Lower lobe of right lung (tissue), 2 donors: ENCODE measurements around the gene TXNL4B. TPM values are rescaled to one million over a fixed set of nuclear protein-coding genes. Genes with fewer than 3 reads are reported as not detected.

Experiments used
- ATAC-seq, 2 donors: fragments of 200-7000 bp; cut with Tn5 transposase; one replicate each; pipeline ENCODE4 v1.9.1; 2020 to 2022; ENCODE audit warnings: mild to moderate bottlenecking in 2 of 2, moderate library complexity in 2 of 2
- DNase-seq: peaks from one replicate; pipeline ENCODE4 v3.0.0-alpha.2; 2020
- H3K27ac ChIP-seq: fragments of 200-600 bp; one replicate; pipeline ENCODE4 v1.8.0; 2022
- H3K27me3 ChIP-seq: fragments of 200-600 bp; one replicate; pipeline ENCODE4 v1.8.0; 2022; ENCODE audit warnings: low read depth
- H3K36me3 ChIP-seq: fragments of 200-600 bp; one replicate; pipeline ENCODE4 v1.8.0; 2022; ENCODE audit warnings: mild to moderate bottlenecking
- H3K4me1 ChIP-seq: fragments of 200-600 bp; one replicate; pipeline ENCODE4 v1.8.0; 2022
- H3K4me3 ChIP-seq: fragments of 200-600 bp; one replicate; pipeline ENCODE4 v1.8.0; 2022; ENCODE audit warnings: mild to moderate bottlenecking
- H3K9me3 ChIP-seq: fragments of 200-600 bp; one replicate; pipeline ENCODE4 v1.8.0; 2022
- intact Hi-C: fragments of 100-400 bp; cut with DNase I; formaldehyde crosslinking; loops from one replicate; pipeline ENCODE4 v1.11.0; 2022
- total RNA-seq: library from RNA; stranded (reverse); fragmentation: NEBNext Ultra II Directional; extraction: Animal tissue kit (Norgen Biotek cat#: 25700); gene quantifications from one replicate; pipeline ENCODE4 v1.2.1, GENCODE V29; 2021
- TF ChIP-seq, protein P1 (sequence below): fragments of 200-600 bp; IDR thresholded peaks from one replicate; pipeline ENCODE4 v1.8.0; 2022; ENCODE audit warnings: antibody characterized with exemption, mild to moderate bottlenecking
- donor health status: DM: no; HTN: yes; CAD: no; lungs with severe emphysema.

TXNL4B gene
- total RNA-seq, 1 donor from 2014 or later: 14.4 TPM

DNA sequence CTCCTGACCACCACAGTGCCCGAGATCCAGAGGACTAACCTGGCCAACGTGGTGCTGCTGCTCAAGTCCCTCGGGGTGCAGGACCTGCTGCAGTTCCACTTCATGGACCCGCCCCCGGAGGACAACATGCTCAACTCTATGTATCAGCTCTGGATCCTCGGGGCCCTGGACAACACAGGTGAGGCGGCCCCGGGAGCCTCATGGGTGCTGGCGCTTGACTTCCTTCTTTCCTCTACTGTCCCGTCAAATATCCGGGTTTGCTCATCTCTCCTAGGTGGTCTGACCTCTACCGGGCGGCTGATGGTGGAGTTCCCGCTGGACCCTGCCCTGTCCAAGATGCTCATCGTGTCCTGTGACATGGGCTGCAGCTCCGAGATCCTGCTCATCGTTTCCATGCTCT lies 14.0 kb upstream of the TXNL4B start:
- ATAC-seq (no peak), DNase-seq (no peak)
- peaks cover 100% of the 10 kb centered on the region for H3K36me3 ChIP-seq
- intact Hi-C loops: no loop called here
- H3K4me3 ChIP-seq: no peak overlapping the region
- H3K4me1 ChIP-seq: no peaks in the 10 kb centered on the region
- no peaks in the 10 kb centered on the region for H3K9me3 ChIP-seq
- TF ChIP-seq, protein P1, sequence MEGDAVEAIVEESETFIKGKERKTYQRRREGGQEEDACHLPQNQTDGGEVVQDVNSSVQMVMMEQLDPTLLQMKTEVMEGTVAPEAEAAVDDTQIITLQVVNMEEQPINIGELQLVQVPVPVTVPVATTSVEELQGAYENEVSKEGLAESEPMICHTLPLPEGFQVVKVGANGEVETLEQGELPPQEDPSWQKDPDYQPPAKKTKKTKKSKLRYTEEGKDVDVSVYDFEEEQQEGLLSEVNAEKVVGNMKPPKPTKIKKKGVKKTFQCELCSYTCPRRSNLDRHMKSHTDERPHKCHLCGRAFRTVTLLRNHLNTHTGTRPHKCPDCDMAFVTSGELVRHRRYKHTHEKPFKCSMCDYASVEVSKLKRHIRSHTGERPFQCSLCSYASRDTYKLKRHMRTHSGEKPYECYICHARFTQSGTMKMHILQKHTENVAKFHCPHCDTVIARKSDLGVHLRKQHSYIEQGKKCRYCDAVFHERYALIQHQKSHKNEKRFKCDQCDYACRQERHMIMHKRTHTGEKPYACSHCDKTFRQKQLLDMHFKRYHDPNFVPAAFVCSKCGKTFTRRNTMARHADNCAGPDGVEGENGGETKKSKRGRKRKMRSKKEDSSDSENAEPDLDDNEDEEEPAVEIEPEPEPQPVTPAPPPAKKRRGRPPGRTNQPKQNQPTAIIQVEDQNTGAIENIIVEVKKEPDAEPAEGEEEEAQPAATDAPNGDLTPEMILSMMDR: no peak
- H3K27me3 ChIP-seq: no peaks in the 10 kb centered on the region
- H3K27ac ChIP-seq: no peak overlapping the region

GRCh38 chr16:72105978-72106377 lies 12.6 kb upstream of the TXNL4B start:
- ATAC-seq: no peak
- Histone ChIP-seq H3K4me3 (no peak overlapping the region), H3K27ac (no peak overlapping the region), H3K27me3 (no peaks in the 10 kb centered on the region), H3K36me3 (peaks cover 100% of the 10 kb centered on the region), H3K9me3 (no peaks in the 10 kb centered on the region), H3K4me1 (no peaks in the 10 kb centered on the region)
- DNase-seq: no peak
- TF ChIP-seq, protein P1: no peak
- intact Hi-C loops: no loop called here

GRCh38 chr16:72104905-72105304 lies 11.5 kb upstream of the TXNL4B start:
- TF ChIP-seq, protein P1: no peak
- H3K27ac ChIP-seq: no peak overlapping the region
- H3K36me3 ChIP-seq: peaks cover 100% of the 10 kb centered on the region
- intact Hi-C loops: no loop called here
- H3K27me3 ChIP-seq: no peaks in the 10 kb centered on the region
- ATAC-seq: no peak
- no peak overlapping the region for H3K4me3 ChIP-seq
- H3K4me1 ChIP-seq: no peaks in the 10 kb centered on the region
- no peaks in the 10 kb centered on the region for H3K9me3 ChIP-seq
- DNase-seq: no peak

GRCh38 chr16:72101195-72101594 lies 7.8 kb upstream of the TXNL4B start:
- peaks cover 100% of the 10 kb centered on the region for H3K36me3 ChIP-seq
- no peak overlapping the region for H3K27ac ChIP-seq
- intact Hi-C loops: no loop called here
- H3K4me1 ChIP-seq: no peaks in the 10 kb centered on the region
- DNase-seq (no peak), ATAC-seq (no peak)
- H3K27me3 ChIP-seq: no peaks in the 10 kb centered on the region
- TF ChIP-seq, protein P1: no peak
- no peak overlapping the region for H3K4me3 ChIP-seq
- H3K9me3 ChIP-seq: no peaks in the 10 kb centered on the region

- H3K9me3 ChIP-seq: no peaks in the 10 kb centered on the region
- H3K27ac ChIP-seq: no peak overlapping the region
- H3K4me1 ChIP-seq: peaks cover 12% of the 10 kb centered on the region
- H3K27me3 ChIP-seq: no peaks in the 10 kb centered on the region
- DNase-seq (no peak), ATAC-seq (peak; percentile 81 to 86)
- TF ChIP-seq, protein P1: peak; percentile 53
- no peak overlapping the region for H3K4me3 ChIP-seq
- peaks cover 85% of the 10 kb centered on the region for H3K36me3 ChIP-seq
- intact Hi-C loops: no loop called here
These were observed 6.0 kb upstream of the TXNL4B start for GRCh38 chr16:72099377-72099818.

GRCh38 chr16:72098936-72099335 lies 5.5 kb upstream of the TXNL4B start:
- Histone ChIP-seq H3K36me3 (peaks cover 80% of the 10 kb centered on the region), H3K4me3 (no peak overlapping the region), H3K9me3 (no peaks in the 10 kb centered on the region), H3K27me3 (no peaks in the 10 kb centered on the region), H3K4me1 (peaks cover 14% of the 10 kb centered on the region), H3K27ac (no peak overlapping the region)
- DNase-seq (no peak), ATAC-seq (peak in 1 of 2 donors; percentile 3)
- intact Hi-C loops: no loop called here
- TF ChIP-seq, protein P1: no peak
